ENCODE measurements around the gene PPP2R5C. TPM values are rescaled to one million over a fixed set of nuclear protein-coding genes. Genes with fewer than 3 reads are reported as not detected.

PPP2R5C gene
- total RNA-seq, 1 experiment from 2014 or later: 96.1 TPM

DNA sequence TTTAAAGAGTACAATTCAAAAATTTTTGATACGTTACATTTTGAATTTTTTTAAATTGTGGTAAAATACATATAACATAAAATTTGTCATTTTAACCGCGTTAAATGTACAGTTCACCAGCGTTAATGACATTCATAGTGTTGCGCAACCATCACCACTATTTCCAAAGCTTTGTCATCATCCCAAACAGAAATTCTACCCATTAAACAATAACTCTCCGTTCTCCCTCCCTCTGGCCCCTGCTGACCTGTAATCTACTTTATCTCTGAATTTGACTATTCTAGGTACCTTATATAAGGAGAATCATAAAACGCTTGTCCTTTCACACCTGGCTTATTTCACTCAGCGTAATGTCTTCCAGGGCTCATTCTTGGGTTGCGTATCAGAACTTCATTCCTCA is 133.7 kb downstream of the PPP2R5C start:
- TF ChIP-seq CTCF (conservative IDR thresholded peaks at IDR 0.05; ENCODE audit: low read depth, low read length) (no peak), EZH2phosphoT487 (IDR thresholded peaks at IDR 0.05; ENCODE audit: borderline replicate concordance, low read length) (no peak), EZH2 (IDR thresholded peaks at IDR 0.05; ENCODE audit: low read length, unreplicated experiment) (no peak)
- CTCF ChIA-PET: no interaction called here
- H3F3A ChIP-seq (ENCODE audit: low read length, unreplicated experiment): no peaks in the 10 kb centered on the region
- H3K36me3 ChIP-seq (ENCODE audit: low read depth, low read length): peaks cover 31% of the 10 kb centered on the region
- no peaks in the 10 kb centered on the region for H3K9me2 ChIP-seq (replicated peaks; ENCODE audit: low read length)
- no peak overlapping the region for H3K9ac ChIP-seq (ENCODE audit: low read length)
- POLR2A ChIA-PET (ENCODE audit: unreplicated experiment): no interaction called here
- no peaks in the 10 kb centered on the region for H3K4me1 ChIP-seq (ENCODE audit: insufficient read depth, low read length)
- no peak overlapping the region for H3K4me3 ChIP-seq (ENCODE audit: low read length)
- no peaks in the 10 kb centered on the region for H3K9me3 ChIP-seq (ENCODE audit: low read length)
- no TSS peak for BruUV-seq (replicated peaks)
- no peaks in the 10 kb centered on the region for H3K79me2 ChIP-seq (ENCODE audit: low read length)
- no peak overlapping the region for H2AFZ ChIP-seq (ENCODE audit: low read length)
- ATAC-seq: no peak
- H3K4me2 ChIP-seq (ENCODE audit: low read length): no peak overlapping the region
- H4K20me1 ChIP-seq (ENCODE audit: low read length): no peaks in the 10 kb centered on the region
- no peaks in the 10 kb centered on the region for H3K27me3 ChIP-seq (ENCODE audit: low read length)
- intact Hi-C loops (cut with micrococcal nuclease): loop anchor here (10.0 kb wide), 1 partner anchor 190 kb away; no protein-coding TSS in a partner anchor
- no peak for DNase-seq
- no peak overlapping the region for H3K27ac ChIP-seq (ENCODE audit: low read length)

- no peaks in the 10 kb centered on the region for H4K20me1 ChIP-seq (ENCODE audit: low read length)
- TF ChIP-seq EZH2 (IDR thresholded peaks at IDR 0.05; ENCODE audit: low read length, unreplicated experiment) (no peak), EZH2phosphoT487 (IDR thresholded peaks at IDR 0.05; ENCODE audit: borderline replicate concordance, low read length) (no peak)
- no peak overlapping the region for H3K27ac ChIP-seq (ENCODE audit: low read length)
- no peaks in the 10 kb centered on the region for H3K9me2 ChIP-seq (replicated peaks; ENCODE audit: low read length)
- no peaks in the 10 kb centered on the region for H3K9me3 ChIP-seq (ENCODE audit: low read length)
- POLR2A ChIA-PET (ENCODE audit: unreplicated experiment): no interaction called here
- H3K79me2 ChIP-seq (ENCODE audit: low read length): no peaks in the 10 kb centered on the region
- no peak overlapping the region for H3K4me3 ChIP-seq (ENCODE audit: low read length)
- intact Hi-C loops (cut with micrococcal nuclease): loop anchor here (10.0 kb wide), 1 partner anchor 193 kb away; no protein-coding TSS in a partner anchor
- no peak overlapping the region for H2AFZ ChIP-seq (ENCODE audit: low read length)
- H3F3A ChIP-seq (ENCODE audit: low read length, unreplicated experiment): no peaks in the 10 kb centered on the region
- no TSS peak for BruUV-seq (replicated peaks)
- no peak overlapping the region for H3K9ac ChIP-seq (ENCODE audit: low read length)
- no peaks in the 10 kb centered on the region for H3K4me1 ChIP-seq (ENCODE audit: insufficient read depth, low read length)
- peaks cover 49% of the 10 kb centered on the region for H3K36me3 ChIP-seq (ENCODE audit: low read depth, low read length)
- DNase-seq (no peak), ATAC-seq (no peak)
- H3K27me3 ChIP-seq (ENCODE audit: low read length): no peaks in the 10 kb centered on the region
- CTCF ChIA-PET: no interaction called here
- no peak overlapping the region for H3K4me2 ChIP-seq (ENCODE audit: low read length)
These were observed 135.8 kb downstream of the PPP2R5C start for GRCh38 chr14:101897326-101897725.

DNA sequence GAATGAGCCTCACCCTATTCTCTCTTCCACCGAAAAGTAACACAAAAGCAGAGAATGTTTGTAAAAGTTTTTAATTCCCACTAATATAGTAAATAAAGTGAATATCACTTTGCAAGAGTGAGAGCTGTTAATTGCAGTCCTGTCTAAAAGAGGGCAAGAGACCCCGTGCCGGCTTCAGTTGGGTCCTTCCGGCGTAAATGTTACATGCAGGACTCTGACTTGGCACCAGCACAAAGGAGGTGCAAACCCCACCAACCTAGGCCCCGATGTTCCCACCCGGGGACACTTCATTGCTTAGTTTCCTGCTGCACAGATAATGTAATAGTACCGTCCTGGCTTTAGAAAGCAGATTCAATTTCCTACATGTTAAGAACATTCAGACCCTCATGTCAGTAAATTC is 136.9 kb downstream of the PPP2R5C start:
- Histone ChIP-seq H2AFZ (ENCODE audit: low read length) (no peak overlapping the region), H4K20me1 (ENCODE audit: low read length) (no peaks in the 10 kb centered on the region), H3K9me2 (replicated peaks; ENCODE audit: low read length) (no peaks in the 10 kb centered on the region), H3K9me3 (ENCODE audit: low read length) (no peaks in the 10 kb centered on the region), H3K4me3 (ENCODE audit: low read length) (no peak overlapping the region), H3K36me3 (ENCODE audit: low read depth, low read length) (peaks cover 55% of the 10 kb centered on the region), H3K79me2 (ENCODE audit: low read length) (no peaks in the 10 kb centered on the region), H3K27me3 (ENCODE audit: low read length) (no peaks in the 10 kb centered on the region), H3K27ac (ENCODE audit: low read length) (no peak overlapping the region), H3K9ac (ENCODE audit: low read length) (no peak overlapping the region), H3K4me2 (ENCODE audit: low read length) (no peak overlapping the region), H3K4me1 (ENCODE audit: insufficient read depth, low read length) (no peaks in the 10 kb centered on the region), H3F3A (ENCODE audit: low read length, unreplicated experiment) (no peaks in the 10 kb centered on the region)
- BruUV-seq (replicated peaks): no TSS peak
- ChIA-PET CTCF (no interaction called here), POLR2A (ENCODE audit: unreplicated experiment) (no interaction called here)
- TF ChIP-seq CTCF (conservative IDR thresholded peaks at IDR 0.05; ENCODE audit: low read depth, low read length): no peak
- TF ChIP-seq EZH2phosphoT487 (IDR thresholded peaks at IDR 0.05; ENCODE audit: borderline replicate concordance, low read length): no peak
- TF ChIP-seq EZH2 (IDR thresholded peaks at IDR 0.05; ENCODE audit: low read length, unreplicated experiment): no peak
- intact Hi-C loops (cut with micrococcal nuclease): loop anchor here (10.0 kb wide), 1 partner anchor 194 kb away; no protein-coding TSS in a partner anchor
- ATAC-seq (no peak), DNase-seq (no peak)
